ENCODE results near the gene IQSEC1. TPM values are rescaled to one million over a fixed set of nuclear protein-coding genes. Genes with fewer than 3 reads are reported as not detected.

Gene IQSEC1
- total RNA-seq, 2 donors from 2014 or later = 57.5 to 63.9 TPM

DNA sequence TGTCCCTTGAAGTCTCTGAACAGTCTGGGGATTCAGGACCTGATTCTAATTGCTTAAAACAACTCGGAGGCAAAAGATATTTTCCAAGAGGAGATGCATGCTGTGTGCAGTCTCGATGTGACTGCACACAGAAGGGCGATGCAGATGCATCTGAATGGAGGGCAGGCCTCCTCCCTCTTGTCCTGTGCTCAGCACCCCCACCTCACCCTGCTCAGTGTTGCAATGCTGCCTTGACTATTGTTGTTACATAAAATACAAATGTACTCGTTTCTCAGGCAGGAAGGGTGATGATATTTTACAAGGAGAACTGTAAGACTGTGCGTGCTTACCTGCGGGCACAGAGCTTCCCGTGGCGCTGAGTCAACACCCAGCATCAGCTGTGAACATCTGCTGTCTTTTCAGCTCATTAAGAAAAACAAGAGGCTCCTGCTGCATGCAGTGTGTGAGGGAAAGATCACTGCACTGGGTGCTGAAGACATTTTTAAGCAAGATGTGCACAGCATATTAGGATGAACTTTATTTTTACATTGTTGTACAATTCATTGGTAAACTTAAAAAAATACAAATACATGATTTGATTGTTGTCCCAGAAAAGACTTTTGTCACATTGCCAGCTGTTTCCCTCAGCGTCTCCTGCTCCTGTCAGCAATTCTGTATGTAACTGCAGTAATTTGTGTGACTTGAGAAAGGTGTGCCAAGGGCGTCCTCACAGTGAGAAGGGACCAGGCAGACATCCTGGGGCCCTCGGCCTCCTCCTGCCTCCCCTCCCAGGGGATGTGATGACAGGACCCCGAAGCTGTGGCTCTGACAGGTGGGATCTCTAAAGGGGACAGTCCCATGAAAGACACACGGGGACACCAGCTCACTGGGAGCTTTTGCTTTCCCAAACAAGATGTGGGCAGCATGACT, 175.6 kb downstream of the IQSEC1 start:
- no peak for DNase-seq (ENCODE audit: low spot score)
- H3K9me3 ChIP-seq = no peaks in the 10 kb centered on the region
- H3K27ac ChIP-seq = no peak overlapping the region
- H3K36me3 ChIP-seq = peaks cover 41% of the 10 kb centered on the region
- peaks cover 0 to 29% of the 10 kb centered on the region in 2 donors for H3K4me1 ChIP-seq
- TF ChIP-seq, protein P1, sequence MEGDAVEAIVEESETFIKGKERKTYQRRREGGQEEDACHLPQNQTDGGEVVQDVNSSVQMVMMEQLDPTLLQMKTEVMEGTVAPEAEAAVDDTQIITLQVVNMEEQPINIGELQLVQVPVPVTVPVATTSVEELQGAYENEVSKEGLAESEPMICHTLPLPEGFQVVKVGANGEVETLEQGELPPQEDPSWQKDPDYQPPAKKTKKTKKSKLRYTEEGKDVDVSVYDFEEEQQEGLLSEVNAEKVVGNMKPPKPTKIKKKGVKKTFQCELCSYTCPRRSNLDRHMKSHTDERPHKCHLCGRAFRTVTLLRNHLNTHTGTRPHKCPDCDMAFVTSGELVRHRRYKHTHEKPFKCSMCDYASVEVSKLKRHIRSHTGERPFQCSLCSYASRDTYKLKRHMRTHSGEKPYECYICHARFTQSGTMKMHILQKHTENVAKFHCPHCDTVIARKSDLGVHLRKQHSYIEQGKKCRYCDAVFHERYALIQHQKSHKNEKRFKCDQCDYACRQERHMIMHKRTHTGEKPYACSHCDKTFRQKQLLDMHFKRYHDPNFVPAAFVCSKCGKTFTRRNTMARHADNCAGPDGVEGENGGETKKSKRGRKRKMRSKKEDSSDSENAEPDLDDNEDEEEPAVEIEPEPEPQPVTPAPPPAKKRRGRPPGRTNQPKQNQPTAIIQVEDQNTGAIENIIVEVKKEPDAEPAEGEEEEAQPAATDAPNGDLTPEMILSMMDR (IDR thresholded peaks at IDR 0.05) = no peak
- H3K4me3 ChIP-seq = no peak overlapping the region
- no peaks in the 10 kb centered on the region for H3K27me3 ChIP-seq

DNA sequence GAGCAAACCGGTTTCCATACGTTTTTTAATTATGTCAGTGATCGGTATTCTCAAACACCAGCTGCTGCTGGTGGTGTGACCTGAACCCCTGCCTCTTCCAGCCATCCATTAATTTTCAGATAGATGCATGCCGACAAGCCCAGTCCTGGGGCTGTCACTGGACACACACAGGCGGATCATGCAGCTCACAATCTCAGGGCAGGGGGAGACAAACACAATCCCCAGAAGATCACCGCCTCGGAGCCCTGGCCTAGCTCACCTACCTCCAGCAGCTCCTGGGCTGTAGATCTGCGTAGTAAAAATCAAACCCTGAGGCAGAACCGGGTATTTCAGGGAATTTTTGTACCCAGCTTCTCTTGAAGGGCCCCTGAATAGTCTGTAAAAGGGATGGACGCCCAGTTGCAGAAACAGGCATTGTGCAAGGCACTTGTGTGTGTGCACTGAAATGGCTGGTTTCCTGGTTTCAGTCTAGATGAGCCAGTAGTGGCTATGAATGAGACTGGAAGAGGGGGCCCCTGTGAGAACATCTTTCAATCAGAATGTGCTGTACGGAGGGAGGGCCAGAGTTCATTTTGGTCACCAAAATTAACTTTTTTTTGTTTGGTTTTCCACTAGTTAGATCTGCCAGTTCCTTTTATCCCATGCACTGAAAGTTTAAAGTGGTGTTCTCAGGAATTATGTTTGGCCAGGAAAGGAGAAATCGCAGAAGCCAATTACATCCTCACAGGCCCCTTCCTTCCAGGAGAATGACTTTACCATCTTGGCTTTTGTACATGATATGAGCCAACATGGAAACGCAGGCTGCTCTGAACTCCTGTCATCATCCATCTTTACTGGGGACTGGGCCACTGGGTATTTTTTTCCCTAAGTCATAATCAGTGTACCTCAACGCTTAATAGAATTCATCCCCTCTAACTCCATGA, 176.9 kb downstream of the IQSEC1 start:
- Histone ChIP-seq H3K9me3 (no peaks in the 10 kb centered on the region), H3K36me3 (peaks cover 34% of the 10 kb centered on the region), H3K4me3 (no peak overlapping the region), H3K27me3 (no peaks in the 10 kb centered on the region), H3K27ac (peak overlapping the region; percentile 10 to 40), H3K4me1 (peaks cover 0 to 37% of the 10 kb centered on the region in 2 donors)
- TF ChIP-seq, protein P1 (IDR thresholded peaks at IDR 0.05) = peak in 1 of 2 donors; percentile 32
- DNase-seq (ENCODE audit: low spot score) = no peak

DNA sequence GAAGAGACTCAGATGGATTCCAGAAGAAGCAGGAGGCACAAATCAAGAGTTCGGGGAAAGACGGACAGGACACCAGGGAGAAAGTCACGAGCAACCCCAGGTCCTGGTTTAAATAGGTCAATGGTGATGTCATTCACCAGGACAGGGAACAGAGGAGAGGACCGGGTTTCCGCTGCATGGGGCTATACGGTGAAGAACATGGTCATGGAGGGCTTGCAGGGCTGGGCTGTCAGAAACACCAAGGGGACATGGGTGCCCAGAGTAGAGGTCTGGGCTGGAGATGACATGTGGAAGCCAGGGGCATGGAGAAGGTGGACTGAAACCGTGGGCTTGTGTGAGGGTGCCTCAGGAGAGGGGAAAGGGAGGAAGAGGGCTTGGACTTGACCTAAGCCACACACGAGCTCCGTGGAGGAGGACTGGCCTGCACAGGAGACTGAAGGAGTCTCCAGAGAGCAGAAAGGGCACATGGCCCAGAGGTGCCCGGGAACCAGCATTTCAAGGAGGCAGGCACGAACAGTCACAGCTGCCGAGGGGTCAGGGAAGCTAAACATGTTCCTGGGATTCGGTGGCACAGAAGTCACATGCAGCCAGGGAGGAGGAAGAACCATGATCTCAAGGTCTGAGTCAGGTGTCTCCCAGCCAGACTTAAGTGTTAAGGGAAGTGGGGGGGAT, 177.7 kb downstream of the IQSEC1 start:
- TF ChIP-seq, protein P1 (IDR thresholded peaks at IDR 0.05) = no peak
- peak overlapping the region in 1 of 2 donors; percentile 10 for H3K27ac ChIP-seq
- H3K9me3 ChIP-seq = no peaks in the 10 kb centered on the region
- H3K36me3 ChIP-seq = peaks cover 26% of the 10 kb centered on the region
- no peaks in the 10 kb centered on the region for H3K27me3 ChIP-seq
- no peak for DNase-seq (ENCODE audit: low spot score)
- H3K4me3 ChIP-seq = no peak overlapping the region
- H3K4me1 ChIP-seq = peaks cover 0 to 37% of the 10 kb centered on the region in 2 donors

DNA sequence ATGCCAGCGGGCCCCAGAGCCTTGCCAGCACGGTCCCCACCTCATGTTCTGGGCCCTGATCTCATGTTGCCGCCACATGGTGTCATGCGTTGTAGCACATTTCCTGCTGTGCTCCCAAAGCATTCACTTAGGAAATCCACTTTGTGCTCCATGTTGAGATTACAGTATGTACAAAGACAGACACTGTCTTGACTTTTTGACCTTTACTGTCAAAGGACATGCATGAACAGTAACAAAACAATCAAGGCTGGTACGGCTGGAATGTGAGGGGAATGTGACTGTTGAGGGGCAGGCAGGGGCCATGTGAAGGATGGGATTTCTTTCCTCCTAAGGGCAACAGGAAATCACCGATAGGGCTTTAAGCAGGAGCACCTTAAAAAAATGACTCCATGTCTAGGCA, 178.6 kb downstream of the IQSEC1 start:
- Histone ChIP-seq H3K27me3 (no peaks in the 10 kb centered on the region), H3K4me1 (peaks cover 0 to 37% of the 10 kb centered on the region in 2 donors), H3K4me3 (no peak overlapping the region), H3K36me3 (peaks cover 17% of the 10 kb centered on the region), H3K9me3 (no peaks in the 10 kb centered on the region), H3K27ac (peak overlapping the region in 1 of 2 donors; percentile 32)
- TF ChIP-seq, protein P1 (IDR thresholded peaks at IDR 0.05) = no peak
- DNase-seq (ENCODE audit: low spot score) = no peak

DNA sequence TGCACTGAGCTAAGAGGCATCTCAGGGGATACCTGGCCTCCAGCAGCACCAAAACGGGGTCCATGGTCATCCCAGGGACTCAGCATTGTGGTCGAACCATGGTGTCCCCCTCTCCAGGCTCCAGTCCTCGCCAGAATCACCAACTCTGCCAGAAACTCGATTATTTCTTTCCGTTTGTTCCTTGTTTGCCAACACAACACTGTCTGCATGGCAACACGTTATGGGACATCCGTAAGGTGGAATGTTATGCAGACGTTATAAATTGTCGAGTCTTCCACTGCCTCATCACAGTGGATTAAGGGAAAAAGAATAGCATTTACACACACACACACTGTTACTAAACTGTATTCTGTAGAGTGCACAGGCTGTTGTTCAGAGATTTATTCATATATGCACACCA, 179.4 kb downstream of the IQSEC1 start:
- Histone ChIP-seq H3K36me3 (peaks cover 9% of the 10 kb centered on the region), H3K27ac (no peak overlapping the region), H3K4me3 (no peak overlapping the region), H3K9me3 (no peaks in the 10 kb centered on the region), H3K27me3 (no peaks in the 10 kb centered on the region), H3K4me1 (peaks cover 0 to 37% of the 10 kb centered on the region in 2 donors)
- DNase-seq (ENCODE audit: low spot score) = no peak
- TF ChIP-seq, protein P1 (IDR thresholded peaks at IDR 0.05) = no peak
